Sigmoid colon (tissue), 4 donors: ENCODE results near the gene NEDD8.

Source experiments
- EP300 ChIP-seq, 4 donors: sonication (generic); formaldehyde crosslinking; IDR thresholded peaks; one replicate each; pipeline ENCODE4 v1.6.1; 2017; ENCODE audit warnings: antibody characterized with exemption in 4 of 4
- POLR2A ChIP-seq, 2 donors: fragments of 450-650 bp; IDR thresholded peaks; one replicate each; pipeline ENCODE4 v1.6.1; 2016; ENCODE audit warnings: antibody characterized with exemption in 2 of 2, mild to moderate bottlenecking in 2 of 2, moderate library complexity in 2 of 2
- POLR2AphosphoS5 ChIP-seq, 4 donors: sonication (generic); formaldehyde crosslinking; IDR thresholded peaks; one replicate each; pipeline ENCODE4 v1.6.1; 2017; ENCODE audit warnings: antibody characterized with exemption in 4 of 4
- TF ChIP-seq, protein P1 (sequence below), 4 experiments: fragments of 450-650 bp in 3 of 4; fragments of 200-600 bp in 1 of 4; IDR thresholded peaks; one replicate each; pipeline ENCODE4 v1.5.1; 2016 to 2019; ENCODE audit warnings: antibody characterized with exemption in 4 of 4, mild to moderate bottlenecking in 3 of 4, moderate library complexity in 2 of 4

GRCh38 chr14:24232645-24233537, 724 bp upstream of the NEDD8 start, which contains the start of gene GMPR2:
- no peak for TF ChIP-seq POLR2A (IDR thresholded peaks at IDR 0.05)
- peak; percentile 23 to 43 (median 34) for TF ChIP-seq POLR2AphosphoS5 (IDR thresholded peaks at IDR 0.05)
- TF ChIP-seq, protein P1, sequence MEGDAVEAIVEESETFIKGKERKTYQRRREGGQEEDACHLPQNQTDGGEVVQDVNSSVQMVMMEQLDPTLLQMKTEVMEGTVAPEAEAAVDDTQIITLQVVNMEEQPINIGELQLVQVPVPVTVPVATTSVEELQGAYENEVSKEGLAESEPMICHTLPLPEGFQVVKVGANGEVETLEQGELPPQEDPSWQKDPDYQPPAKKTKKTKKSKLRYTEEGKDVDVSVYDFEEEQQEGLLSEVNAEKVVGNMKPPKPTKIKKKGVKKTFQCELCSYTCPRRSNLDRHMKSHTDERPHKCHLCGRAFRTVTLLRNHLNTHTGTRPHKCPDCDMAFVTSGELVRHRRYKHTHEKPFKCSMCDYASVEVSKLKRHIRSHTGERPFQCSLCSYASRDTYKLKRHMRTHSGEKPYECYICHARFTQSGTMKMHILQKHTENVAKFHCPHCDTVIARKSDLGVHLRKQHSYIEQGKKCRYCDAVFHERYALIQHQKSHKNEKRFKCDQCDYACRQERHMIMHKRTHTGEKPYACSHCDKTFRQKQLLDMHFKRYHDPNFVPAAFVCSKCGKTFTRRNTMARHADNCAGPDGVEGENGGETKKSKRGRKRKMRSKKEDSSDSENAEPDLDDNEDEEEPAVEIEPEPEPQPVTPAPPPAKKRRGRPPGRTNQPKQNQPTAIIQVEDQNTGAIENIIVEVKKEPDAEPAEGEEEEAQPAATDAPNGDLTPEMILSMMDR (IDR thresholded peaks at IDR 0.05) = no peak
- no peak for TF ChIP-seq EP300 (IDR thresholded peaks at IDR 0.05)
